ENCODE results near the gene SLC22A23. TPM values are rescaled to one million over a fixed set of nuclear protein-coding genes. Genes with fewer than 3 reads are reported as not detected.

The SLC22A23 gene
- polyA plus RNA-seq, 1 donor: 2.4 TPM

DNA sequence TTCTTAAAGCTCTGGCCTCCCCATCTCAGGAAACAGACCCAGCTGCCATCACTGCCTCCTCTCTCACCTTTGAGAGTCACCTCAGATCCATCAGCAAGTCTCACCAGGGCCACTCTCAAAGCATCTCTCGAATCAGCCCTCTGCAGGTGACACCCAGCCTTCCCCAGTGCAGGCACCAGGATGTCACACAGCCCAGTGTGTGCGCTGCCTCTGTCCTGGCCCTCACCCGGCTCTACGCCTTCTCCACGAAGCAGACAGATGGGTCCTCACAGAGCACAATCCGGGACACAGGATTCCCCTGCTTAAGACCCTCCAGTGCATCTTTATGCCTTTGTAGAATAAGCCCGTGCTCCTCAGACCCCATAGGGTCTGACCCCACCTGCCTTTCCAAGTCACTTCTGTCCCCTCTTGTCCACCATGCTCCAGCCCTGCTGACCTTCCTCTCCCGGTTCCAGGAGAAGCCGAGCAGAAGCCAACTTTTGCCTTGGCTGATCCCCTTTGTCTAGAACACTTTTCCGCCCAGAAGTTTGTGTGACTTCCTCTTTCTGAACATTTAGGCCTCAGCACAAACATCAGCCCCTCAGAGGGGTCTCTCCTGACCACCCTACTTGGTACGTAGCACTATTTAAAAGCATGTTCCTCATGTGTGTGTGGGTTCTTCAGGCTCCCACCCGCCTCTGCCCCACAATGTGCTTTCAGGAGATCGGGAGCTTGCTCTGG is 137.9 kb downstream of the SLC22A23 start:
- no peak for DNase-seq (ENCODE audit: low read depth)

DNA sequence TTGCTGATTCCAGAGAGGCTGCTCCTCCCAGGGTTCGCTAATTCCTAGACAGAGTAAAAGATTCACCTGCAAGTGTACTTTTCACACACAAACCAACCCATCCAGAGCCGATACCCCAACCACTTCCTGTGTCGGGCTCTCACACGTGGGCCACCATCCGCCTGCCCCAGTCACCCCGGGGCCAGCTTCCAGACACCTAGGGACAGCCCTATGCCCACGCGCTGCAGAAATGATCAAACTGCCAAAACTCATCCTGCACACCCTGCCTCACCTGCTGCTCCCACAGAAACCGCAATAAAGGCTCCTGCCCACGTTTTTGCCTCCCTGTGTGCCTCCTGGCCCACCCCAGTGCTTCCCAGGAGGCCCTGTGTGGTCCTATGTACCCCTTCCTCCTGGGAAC is 138.6 kb downstream of the SLC22A23 start:
- DNase-seq (ENCODE audit: low read depth): no peak

DNA sequence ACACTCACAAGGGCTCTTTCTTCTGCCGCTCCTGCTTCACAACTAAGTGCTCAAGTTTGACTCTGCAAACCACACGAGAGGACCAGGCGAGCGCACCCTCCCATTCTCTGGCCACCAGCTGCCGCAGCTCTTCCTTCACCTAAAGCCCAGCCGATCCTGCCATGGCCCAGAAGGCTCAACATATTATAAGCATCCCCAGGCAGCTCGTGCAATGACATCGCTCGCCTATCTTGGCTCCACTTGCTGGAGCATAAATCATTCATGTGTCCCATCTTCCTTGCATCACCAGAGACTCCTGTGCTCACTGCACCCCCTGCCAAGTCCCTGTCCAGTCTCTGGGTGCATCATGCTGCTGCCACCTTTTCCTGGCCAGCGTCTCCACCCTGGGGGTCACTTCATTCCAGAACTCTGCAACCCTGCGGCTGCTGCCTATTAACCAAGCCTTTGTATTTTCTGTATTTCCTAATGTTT is 139.1 kb downstream of the SLC22A23 start:
- DNase-seq (ENCODE audit: low read depth): no peak

DNA sequence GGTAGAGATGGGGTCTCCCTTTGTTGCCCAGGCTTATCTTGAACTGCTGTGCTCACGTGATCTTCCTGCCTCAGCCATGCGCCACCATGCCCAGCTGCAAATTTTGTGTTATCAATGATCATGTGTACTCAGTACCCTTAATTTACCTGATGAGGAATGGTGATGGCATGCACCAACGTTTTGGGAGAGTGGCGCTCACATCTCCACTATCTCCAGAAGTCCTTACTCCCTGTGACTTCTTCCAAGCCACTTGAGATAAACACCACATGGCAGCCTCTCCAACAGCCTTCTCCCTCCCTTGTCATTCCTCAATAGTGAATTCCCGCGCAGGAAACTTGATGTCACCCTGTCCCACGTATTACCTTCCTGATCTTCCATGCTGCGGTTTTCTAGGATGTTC is 140.0 kb downstream of the SLC22A23 start:
- no peak for DNase-seq (ENCODE audit: low read depth)

DNA sequence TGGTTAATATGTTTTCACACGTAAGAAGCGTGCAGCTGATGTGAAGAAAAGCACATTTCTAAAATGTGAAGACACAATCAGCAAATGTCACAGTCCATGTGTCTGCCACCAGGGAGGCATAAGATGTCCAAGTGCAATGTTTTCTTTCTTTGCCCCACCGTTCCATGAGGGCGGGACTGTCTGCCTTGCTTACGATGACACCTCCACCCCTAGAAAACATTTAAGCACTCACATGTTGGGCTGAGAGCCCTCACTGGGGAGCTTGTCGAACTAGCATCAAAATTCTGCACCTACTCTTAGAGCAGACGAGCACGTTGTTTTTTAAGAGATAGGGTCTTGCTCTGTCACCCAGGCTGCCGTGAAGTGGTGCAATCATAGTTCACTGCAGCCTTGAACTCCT is 140.5 kb downstream of the SLC22A23 start:
- no peak for DNase-seq (ENCODE audit: low read depth)

DNA sequence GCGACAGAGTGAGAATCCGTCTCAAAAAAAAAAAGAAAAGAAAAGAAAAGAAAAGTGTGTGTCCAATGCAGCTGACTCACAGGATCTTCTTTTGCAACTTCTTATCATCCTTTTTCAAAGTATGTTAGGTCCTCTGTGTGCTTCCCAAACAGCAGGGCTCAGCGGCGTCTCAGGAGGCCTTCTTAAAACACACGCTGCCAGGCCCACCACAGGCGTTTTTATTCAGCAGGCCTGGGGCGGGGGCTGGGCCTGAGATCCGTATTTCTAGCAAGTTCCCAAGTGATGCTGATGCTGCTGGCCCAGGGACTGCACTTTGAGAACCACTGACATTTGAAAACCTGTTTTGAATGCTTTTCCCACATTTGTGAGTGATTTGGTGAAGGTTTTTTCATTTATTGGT is 141.0 kb downstream of the SLC22A23 start:
- no peak for DNase-seq (ENCODE audit: low read depth)

GRCh38 chr6:3314621-3315467 is 142.0 kb downstream of the SLC22A23 start:
- no peak for DNase-seq (ENCODE audit: low read depth)

GRCh38 chr6:3314176-3314575 is 142.7 kb downstream of the SLC22A23 start:
- DNase-seq (ENCODE audit: low read depth): no peak

DNA sequence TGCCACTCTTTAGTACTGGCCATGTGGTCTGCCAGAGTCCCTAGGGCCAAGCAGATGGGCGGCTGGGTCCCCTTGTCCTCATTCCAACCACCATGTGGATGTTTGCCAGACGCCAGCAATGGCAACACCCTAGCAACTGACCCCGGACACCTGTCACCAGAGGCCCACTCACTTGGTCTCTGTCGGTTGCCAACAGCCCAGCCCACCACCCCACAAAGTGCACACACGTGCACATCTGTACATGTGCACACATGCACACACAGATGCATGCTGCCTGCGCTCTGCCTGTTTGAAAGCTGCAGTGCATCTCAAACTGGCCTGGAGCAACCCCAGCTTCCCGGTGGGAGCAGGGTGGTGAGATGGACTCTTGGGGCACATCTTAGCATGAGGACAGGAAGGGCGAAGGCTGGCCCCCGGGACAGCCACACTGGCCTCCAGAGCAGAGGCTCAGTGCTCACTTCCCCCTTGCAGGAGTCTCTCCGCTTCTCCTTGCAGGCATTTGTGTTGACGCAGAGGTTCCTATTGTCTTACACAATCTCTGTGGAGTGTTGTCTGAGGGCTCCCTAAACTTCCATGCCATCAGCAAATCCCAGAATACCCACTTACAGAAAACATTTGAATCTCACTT is 144.1 kb downstream of the SLC22A23 start:
- DNase-seq (ENCODE audit: low read depth): no peak

DNA sequence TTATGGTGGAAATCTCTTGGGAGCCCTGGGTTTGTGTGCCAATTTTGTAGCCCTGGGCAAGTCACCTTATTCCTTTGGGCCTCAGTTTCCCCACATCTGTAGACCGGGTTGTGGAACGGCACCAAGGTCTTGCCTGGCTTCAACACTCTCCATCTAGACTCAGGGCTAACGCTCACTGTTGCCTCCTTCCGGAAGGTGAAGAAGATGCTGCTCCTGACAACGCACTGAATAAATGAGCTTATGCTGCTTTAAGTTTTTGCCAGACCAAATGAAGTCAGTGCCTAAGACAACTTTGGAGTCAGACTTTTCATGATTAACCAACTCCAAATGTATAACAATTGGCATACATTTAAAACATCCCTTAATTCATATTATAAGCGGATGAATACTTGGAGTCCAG is 145.0 kb downstream of the SLC22A23 start:
- DNase-seq (ENCODE audit: low read depth): no peak

DNA sequence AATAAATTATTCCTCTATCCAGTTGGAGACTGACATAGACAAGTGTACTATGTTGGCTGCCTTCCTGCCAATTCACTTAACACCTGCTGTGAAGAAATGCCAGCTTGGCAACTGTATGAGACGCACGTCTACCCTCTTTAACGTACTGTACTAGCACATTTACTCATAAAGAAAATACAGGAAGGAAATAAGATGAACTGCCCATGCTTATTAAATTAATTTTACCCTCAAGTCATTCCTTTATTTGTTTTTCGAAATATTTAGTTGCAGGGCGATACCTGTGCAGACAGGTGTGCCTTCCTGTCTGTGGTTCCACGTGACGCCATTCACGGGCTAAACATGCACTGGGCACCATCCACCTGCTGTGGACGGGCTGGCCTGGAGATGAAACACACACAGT is 146.1 kb downstream of the SLC22A23 start:
- no peak for DNase-seq (ENCODE audit: low read depth)

GRCh38 chr6:3310051-3310448 is 146.8 kb downstream of the SLC22A23 start:
- DNase-seq (ENCODE audit: low read depth): no peak

DNA sequence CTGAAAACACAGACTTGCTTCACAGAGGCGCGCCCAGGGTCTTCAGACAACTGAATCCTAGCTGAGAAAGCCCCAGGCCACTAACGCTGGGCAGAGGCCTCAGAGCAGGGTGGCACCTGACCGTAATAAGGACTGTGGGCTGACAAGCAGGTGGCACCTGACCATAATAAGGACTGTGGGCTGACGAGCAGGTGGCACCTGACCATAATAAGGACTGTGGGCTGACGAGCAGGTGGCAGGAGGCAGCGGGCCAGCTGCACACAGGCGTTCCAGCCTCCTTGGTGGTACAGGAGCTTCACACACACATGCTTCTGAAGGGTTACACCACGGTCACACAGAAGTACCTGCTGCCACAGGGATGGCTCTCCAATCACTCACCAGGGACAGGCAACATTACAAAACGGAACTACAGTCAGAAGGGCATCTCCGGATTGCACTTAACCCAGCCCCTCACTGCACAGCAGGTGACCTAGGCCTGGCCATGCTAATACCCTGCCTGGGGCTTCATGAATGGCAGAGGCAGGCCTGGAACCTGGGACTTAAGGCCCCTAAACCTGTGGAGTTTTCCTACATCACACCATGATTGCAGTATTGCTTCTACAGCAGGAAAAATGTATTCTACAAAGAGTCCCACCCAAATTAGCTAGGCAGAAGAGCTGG is 147.3 kb downstream of the SLC22A23 start:
- DNase-seq (ENCODE audit: low read depth): no peak

DNA sequence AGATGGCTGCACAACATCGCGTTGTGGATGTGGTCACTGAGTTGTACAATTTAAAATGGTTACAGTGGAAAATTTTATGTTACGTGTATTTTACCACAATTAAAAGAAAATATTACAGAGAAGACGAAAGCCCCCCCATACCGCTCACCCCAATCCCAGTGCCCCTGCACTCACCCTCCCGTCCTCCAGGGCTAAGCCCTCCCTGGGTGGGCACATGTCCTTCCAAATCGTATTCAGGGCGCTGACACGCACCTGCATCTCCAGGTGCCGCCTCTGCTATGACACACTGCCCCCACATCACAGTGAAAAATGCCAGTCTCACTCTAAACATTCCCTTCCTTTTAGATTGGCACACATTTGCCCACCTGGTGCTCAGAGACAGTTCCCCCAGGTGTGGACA is 148.7 kb downstream of the SLC22A23 start:
- DNase-seq (ENCODE audit: low read depth): no peak

DNA sequence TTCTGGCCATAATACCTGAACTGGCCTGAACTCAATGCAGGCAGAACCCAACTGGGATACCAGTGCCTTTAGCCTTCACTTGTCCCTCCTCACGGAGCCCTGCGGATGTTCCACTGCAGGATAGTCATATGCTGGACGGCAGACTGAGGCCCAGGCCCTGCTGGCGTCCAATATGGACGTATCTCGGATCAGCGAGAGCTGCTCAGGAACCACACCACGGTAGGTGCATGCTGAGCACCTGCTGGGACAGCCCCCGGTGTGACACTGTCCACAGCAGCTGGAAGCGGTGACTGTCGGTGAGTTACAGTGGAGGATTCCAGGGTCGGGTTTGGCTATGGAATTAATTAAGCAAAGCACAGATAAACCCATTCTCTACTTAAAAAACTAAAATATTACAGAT is 149.4 kb downstream of the SLC22A23 start:
- DNase-seq (ENCODE audit: low read depth): no peak

- DNase-seq (ENCODE audit: low read depth): no peak
Measured at GRCh38 chr6:3306848-3307247, 150.0 kb downstream of the SLC22A23 start.

DNA sequence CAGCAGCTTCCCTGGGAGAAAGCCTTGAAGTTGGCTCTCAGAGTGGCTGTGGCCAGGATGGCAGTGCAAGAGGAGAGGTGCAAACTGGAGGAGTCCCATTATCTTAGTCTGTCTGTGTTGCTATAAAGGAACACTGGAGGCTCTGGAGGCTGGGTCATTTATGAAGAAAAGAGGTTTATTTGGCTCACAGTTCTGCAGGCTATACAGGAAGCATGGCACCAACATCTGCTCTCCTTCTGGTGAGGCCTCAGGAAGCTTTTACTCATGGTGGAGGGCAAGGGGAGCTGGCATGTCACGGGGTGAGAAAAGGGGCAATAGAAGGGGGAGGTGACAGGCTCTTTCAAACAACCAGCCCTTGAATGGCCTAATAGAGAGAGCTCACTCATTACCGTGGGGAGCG is 151.0 kb downstream of the SLC22A23 start:
- DNase-seq (ENCODE audit: low read depth): no peak

GRCh38 chr6:3305216-3305565 is 151.7 kb downstream of the SLC22A23 start:
- DNase-seq (ENCODE audit: low read depth): no peak

DNA sequence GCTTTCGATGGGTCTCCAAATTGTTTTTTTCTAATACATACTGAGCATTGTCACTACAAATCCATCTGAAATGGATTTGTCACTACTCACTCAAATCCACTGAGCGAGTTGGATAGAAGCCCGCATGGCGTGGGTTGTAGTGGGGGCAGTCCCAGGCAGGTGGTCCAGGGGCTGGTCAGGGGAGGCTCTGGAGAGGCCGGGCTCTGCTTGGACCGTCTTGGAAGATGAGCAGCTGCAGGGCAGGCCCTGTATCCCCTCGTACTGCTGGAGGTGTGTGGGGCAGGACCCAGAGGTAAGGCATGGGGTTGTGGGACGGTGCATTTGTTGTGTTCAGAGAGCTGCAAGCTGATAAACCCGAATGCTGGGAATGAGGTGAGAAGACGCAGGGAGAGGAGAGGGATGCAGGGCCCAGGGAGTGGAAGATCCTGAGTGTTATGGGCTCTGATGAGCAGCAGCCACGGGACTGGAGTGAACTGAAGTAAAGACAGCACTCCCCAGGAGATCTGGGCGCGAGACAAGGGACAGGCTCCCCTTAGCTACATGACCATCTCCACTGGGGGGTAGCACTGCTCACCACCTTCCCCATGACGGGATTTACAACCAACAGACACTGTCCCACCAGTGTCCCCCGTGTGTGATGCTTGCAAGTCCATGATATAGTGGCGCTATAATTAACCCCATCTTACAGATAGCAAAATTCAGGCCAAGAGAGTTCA is 152.2 kb downstream of the SLC22A23 start:
- DNase-seq (ENCODE audit: low read depth): no peak

DNA sequence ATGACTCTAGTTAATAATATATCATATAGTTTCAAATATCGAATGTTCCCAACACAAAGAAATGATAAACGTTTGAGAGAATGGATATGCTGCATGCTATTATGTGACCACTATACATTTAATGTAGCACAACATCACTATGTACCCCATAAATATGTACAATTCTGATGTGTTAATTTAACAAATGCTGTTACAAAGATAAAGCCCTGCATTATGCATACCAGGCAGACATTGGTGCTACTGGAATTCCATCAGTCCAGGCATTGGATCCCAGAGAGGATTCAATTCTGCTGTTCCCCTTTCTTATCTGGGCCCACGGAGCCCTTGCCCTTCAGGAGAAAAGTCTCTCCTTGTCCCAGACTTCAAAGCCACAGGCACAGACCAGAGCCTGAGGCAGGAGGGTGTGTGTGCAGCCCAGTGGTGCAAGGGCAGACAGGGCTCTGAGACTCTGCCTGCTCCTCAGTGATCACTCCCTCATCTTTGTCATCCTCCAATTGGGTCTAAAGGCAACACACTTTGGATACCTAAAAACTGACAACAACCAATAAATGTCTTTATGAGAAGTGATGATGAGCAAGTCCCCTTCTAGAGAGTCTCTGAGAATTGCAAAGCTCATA is 152.9 kb downstream of the SLC22A23 start:
- DNase-seq (ENCODE audit: low read depth): no peak

DNA sequence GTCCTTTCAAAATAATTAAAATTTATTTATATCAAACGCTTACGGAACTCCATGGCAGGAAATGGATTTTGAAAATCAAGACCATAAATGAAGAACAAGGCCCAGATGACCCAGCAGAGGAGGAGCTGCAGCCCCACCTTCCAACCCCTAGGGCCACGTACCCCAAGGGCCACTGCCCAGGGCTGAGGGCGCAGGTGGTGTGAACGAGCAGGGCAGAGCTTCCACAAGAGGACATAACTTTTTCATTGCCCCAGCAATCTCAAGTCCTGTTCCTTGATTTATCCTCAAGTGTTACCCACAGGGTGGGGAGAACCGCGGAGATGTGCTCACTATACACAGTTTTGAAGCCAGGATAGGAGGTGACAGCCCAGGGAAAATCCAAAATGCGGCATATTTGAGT is 155.3 kb downstream of the SLC22A23 start:
- DNase-seq (ENCODE audit: low read depth): no peak

Measured in forelimb muscle (tissue), 1 donor.